HG02759 (cell line): Measurements from ENCODE around the gene PIK3C2G.

Source experiments
- ATAC-seq: cut with Tn5 transposase; IDR thresholded peaks from one replicate; pipeline ENCODE4 v1.9.1; 2021; ENCODE audit warnings: mild to moderate bottlenecking, moderate library complexity; ENCODE audit not compliant: unreplicated experiment

PIK3C2G gene

GRCh38 chr12:18629445-18629844 is 368.1 kb downstream of the PIK3C2G start:
- ATAC-seq: no peak

DNA sequence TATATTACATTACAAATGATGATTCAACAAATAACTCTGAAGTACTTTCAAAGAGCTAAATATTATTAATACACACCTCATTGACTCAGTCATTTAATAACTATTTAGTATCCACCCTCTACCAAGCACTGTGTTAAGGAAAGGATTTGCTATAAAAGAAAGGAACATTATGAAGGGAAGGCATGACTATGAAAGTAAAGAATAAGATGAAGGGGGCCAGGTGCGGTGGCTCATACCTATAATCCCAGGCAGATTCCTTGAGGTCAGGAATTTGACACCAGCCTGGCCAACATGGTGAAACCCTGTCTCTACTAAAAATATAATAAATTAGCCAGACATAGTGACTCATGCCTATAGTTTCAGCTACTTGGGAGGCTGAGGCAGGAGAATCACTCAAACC is 368.6 kb downstream of the PIK3C2G start:
- no peak for ATAC-seq

- no peak for ATAC-seq
These were observed 370.0 kb downstream of the PIK3C2G start for GRCh38 chr12:18631339-18631738.

GRCh38 chr12:18632848-18633247 is 371.5 kb downstream of the PIK3C2G start:
- ATAC-seq: no peak

- ATAC-seq: no peak
These were observed 373.1 kb downstream of the PIK3C2G start for GRCh38 chr12:18634382-18634781.

DNA sequence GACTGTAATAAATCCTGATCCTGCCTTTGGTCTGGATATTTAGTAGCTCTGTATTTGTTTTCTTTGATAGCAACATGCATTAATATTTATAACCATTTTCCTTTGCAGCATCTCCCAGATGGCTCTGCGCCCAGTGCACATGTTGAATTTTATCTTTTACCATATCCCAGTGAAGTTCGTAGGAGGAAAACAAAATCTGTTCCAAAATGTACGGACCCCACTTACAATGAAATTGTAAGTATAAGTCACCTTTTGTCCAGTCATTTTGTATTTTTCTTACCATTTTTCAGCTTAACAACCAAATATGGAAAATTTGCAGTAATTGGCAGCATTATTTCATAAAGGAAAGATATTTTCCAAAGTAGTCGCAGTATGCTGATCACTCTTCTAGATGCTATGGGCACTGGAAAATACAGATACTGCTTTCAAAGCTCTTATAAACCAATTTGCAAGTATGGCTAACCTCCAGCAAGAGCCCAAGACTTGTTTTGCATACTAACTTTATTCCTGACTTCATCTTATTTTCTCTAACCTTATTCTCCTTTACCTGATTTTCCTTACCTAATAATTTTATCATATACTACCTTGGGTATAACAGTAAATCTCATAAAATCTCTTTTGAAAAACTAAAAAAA is 379.1 kb downstream of the PIK3C2G start:
- no peak for ATAC-seq

- ATAC-seq: no peak
These were observed 382.4 kb downstream of the PIK3C2G start for GRCh38 chr12:18643681-18644080.

DNA sequence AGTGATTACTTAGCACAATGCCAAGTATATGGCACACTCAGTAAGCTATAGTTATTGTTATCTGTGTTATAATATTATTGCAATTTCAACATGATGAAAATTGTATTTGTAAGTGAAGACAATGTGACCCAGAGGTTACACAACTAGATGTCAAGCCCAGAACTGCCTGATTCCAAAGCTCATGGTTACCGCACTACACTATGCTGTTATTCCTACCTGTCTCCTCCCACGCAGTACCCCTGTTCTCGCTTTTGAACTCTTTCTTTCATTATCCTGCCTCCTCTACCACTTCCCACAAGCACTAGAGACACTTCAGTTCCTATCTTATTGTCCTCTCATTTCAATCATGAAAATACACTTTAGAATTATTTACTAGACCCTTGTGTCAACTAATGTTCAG is 383.2 kb downstream of the PIK3C2G start:
- no peak for ATAC-seq

GRCh38 chr12:18646286-18646890 is 385.1 kb downstream of the PIK3C2G start:
- ATAC-seq: no peak

GRCh38 chr12:18651525-18651924 is 390.2 kb downstream of the PIK3C2G start:
- no peak for ATAC-seq

GRCh38 chr12:18652596-18652995 is 391.3 kb downstream of the PIK3C2G start:
- ATAC-seq: no peak

DNA sequence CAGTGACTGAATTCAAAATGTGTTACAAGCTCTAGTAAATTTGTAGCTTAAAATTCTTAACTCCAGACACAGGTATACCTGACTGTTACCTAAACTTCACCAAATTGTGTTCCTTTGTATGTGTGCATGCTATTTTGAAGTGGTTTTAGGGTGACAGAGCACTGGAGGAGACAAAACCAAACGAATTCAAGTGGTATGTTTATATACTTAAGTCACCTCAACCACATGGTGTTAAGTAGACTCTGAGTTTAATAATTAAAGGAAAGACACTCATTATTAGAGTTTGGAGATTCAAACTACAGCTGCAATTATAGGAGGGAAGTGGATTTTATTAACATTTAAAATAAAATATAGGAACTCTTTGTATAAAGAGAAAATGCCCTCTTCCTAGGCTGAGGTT is 392.1 kb downstream of the PIK3C2G start:
- no peak for ATAC-seq

DNA sequence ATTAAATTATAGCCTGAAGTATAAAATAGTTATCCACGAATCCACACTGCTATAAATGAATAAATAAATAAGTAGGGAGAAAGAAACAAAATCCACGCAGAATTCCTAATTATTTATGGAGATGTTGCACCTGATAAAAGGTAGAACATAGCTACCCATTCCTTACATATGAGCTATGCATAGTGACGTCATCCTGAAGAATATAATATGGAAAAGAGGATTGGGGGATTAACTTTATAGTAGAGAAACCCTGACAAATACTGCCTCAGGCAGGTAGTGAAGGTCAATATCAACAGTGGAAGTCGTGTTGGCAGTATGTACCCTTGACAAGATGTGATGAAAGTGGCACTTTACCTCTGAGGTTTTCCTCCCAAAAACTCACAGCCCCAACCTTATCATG is 394.0 kb downstream of the PIK3C2G start:
- no peak for ATAC-seq

GRCh38 chr12:18658179-18658578 is 396.9 kb downstream of the PIK3C2G start:
- ATAC-seq: no peak

DNA sequence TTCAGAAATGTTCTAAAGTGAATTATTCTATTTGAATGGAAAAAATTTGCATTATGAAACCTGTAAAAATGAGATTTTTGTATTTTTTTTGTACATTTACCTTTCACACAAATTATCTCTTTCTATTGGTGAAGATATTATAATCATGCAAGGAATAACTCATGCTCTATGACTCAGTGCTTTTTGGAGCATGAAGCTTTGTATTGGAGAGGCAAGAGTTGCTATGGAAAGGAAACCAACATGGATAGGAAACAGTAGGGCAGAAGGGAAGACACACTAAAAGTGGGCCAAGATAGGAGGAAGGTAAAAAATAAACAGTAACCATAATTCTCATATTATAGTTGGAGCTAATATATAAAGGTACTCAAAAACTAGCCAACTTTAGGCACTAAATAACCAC is 397.5 kb downstream of the PIK3C2G start:
- ATAC-seq: no peak

DNA sequence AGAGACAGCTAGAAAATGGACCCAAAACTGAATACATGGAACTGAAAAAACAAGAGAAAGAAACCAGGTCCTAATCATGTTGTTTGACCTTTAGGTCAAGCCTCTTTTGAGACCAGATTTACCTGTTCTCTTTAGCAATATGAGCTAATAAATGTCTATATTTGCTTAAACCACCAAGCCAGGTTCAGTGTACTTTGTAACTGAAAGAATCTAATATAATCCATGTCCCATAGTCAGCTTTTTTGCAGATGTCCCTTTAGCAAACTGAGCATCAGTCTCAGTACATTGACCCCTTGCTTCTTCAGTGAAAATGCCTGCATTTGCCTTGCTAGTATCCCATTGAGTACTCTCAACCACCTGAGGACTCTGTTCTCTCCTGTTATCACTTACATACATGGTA is 414.8 kb downstream of the PIK3C2G start:
- ATAC-seq: no peak

DNA sequence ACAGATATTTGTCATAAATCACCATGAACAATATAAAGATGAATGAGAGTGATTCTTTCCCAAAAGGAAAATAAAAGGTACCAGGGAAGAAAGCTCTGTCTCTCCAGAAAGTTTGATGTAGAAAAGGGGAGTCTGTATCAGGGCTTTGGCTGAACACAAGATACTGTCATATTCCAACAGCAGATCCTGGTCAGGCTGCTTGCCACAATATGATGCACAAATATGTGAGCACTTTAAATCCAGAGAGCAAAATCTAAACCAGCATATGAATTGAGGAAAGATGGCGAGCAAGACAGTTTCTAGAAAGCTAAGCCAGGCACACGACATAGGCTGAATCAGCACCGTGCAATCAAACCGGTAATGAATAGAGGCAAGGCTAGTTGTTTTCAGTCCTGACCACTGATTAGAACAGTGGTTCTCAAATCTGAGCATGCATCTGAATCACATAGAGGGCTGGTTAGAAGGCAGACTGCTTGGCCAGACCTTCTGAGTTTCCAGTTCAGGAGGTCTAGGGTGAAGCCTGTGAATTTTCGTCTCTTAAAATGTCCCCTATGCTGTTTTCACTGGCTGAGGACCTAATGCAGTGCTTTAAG is 415.8 kb downstream of the PIK3C2G start:
- ATAC-seq: no peak

DNA sequence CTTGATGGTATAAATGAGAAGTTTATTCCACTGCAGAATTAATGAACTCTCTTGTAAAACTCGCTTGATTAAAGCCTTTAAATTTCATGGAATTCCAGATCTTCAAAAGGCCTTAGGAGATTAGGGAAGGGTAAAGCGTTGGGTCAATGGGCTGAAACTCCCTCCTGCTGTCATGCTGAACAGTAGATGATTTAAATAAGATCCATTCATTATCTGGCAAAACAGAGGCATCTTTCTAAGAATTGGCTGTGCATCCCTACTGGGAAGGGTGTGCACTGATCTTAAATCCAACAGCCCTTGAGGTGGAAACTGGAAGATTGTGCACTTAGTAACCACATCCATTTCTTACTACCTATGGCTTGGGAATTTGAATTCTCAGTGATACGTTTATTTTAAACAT is 420.5 kb downstream of the PIK3C2G start:
- no peak for ATAC-seq

DNA sequence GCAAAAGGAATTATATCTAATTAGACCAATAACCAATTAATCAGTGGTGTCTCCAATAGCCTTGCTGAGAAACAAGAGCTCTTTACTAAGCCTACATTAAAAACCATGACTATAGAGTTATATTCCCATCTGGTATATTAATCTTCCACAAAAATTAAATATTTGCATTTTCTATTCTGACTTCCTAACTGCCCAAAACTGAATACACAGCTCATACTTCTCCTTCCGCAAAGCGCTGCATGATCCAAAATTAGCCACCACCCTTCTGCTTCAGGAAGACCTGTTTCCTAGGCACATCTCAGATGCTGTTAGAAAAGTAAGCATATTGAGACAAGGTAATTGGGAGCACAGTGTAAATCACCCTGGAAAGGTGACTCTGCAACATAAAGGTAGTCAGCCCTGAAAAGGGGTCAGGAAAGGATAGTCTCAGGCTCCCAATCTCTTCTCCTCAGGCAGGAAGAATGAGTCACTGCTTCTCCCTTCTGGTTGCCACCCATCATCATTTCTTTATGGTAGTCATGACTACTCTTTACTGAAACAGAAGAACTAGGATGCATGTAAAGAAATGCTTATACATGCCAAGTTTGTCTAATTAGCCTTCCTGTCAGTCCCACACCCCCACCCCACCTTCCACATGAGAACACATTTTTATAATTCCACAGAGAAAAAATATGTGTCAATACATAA is 422.2 kb downstream of the PIK3C2G start:
- no peak for ATAC-seq

DNA sequence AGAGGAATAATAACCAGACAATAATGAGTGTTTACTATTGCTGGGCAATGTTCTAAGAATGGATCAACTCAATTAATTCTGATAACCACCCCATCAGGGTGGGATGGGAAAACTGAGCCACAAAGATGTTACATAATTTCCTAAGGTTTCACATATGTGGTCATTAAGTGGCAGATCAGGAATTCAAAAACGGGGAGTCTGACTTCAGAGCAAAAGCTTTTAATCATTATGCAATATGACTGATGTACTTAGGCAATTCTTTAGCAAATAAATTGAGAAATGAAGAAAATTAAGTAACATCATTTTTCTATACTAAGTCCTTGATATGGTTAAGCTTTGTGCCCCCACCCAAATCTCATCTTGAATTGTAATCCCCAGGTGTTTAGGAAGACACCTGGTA is 423.1 kb downstream of the PIK3C2G start:
- no peak for ATAC-seq

- ATAC-seq: no peak
These were observed 428.5 kb downstream of the PIK3C2G start for GRCh38 chr12:18689771-18690170.

DNA sequence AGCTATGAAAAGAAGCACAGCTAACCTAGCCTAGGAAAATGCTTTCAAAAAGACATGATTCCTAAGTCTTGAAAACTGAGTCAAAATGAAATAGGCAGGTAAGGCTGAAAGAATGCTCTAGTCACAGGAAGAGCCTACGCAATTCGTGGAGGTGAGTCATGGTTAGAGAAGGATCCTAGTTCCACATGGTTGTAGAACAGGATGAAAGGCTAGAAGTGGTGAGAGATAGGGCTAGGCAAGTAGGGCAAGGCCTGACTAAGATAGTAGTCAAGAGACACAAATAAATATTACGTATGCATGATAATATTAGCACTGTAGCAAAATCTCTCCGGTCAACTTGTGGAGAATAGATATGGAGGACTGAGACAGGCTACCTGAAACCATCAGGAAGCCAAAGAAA is 429.3 kb downstream of the PIK3C2G start:
- ATAC-seq: no peak
